CD8-positive, alpha-beta memory T cell (primary cell): ENCODE data around the gene TLR1. TPM values are rescaled to one million over a fixed set of nuclear protein-coding genes. Genes with fewer than 3 reads are reported as not detected.
"Not testable (repeated sequence)": the region's sequence is repeated elsewhere in the genome, so short reads cannot be mapped to it uniquely, and the experiment has no call there.

Experiments
- CTCF ChIA-PET: fragments of 350-600 bp; sonication (Branson Sonifier 250); formaldehyde crosslinking; loops from one replicate; lab custom pipeline; 2021; ENCODE audit warnings: antibody characterized with exemption; lab: Charles Lee
- POLR2A ChIA-PET: fragments of 350-600 bp; sonication (Branson Sonifier 250); formaldehyde crosslinking; loops from one replicate; lab custom pipeline; 2021; ENCODE audit warnings: antibody characterized with exemption; lab: Charles Lee
- DNase-seq, 5 donors: peaks; one replicate each; pipeline versions ENCODE4 v3.0.0 to v3.0.0-alpha.2; 2020 to 2022; ENCODE audit warnings: mixed read lengths in 1 of 5
- H3K27ac ChIP-seq: one replicate; pipeline ENCODE4 v1.7.0; 2013; ENCODE audit warnings: low read depth, mild to moderate bottlenecking, low read length, moderate library complexity
- H3K27me3 ChIP-seq: 2 replicates; pipeline ENCODE4 v1.7.0; 2013; ENCODE audit warnings: low read length, mild to moderate bottlenecking; ENCODE audit not compliant: insufficient read depth, poor library complexity, severe bottlenecking
- H3K36me3 ChIP-seq: 2 replicates; pipeline ENCODE4 v1.7.0; 2013; ENCODE audit warnings: mild to moderate bottlenecking, low read length, moderate library complexity; ENCODE audit not compliant: insufficient read depth
- H3K4me1 ChIP-seq: 2 replicates; pipeline ENCODE4 v1.7.0; 2013; ENCODE audit warnings: mild to moderate bottlenecking, low read length, moderate library complexity; ENCODE audit not compliant: insufficient read depth
- H3K4me3 ChIP-seq: 2 replicates; pipeline ENCODE4 v1.7.0; 2013; ENCODE audit warnings: mild to moderate bottlenecking, low read length
- H3K9me3 ChIP-seq: 2 replicates; pipeline ENCODE4 v1.7.0; 2013; ENCODE audit warnings: mild to moderate bottlenecking, low read length
- H3K27ac Mint-ChIP-seq, 8 donors: one replicate each; pipeline ENCODE4 v1.8.0; 2020 to 2021; ENCODE audit warnings: mixed read lengths in 8 of 8, mild to moderate bottlenecking in 6 of 8, inconsistent platforms in 3 of 8, moderate library complexity in 3 of 8
- H3K27me3 Mint-ChIP-seq, 2 donors: one replicate each; pipeline ENCODE4 v1.8.0; 2020 to 2021; ENCODE audit warnings: mixed read lengths in 2 of 2, mild to moderate bottlenecking in 1 of 2, moderate library complexity in 1 of 2
- H3K36me3 Mint-ChIP-seq, 3 donors: one replicate each; pipeline ENCODE4 v1.8.0; 2020 to 2021; ENCODE audit warnings: mixed read lengths in 3 of 3, inconsistent platforms in 1 of 3, mild to moderate bottlenecking in 1 of 3
- H3K4me1 Mint-ChIP-seq, 3 donors: one replicate each; pipeline ENCODE4 v1.8.0; 2020 to 2021; ENCODE audit warnings: mixed read lengths in 3 of 3, inconsistent platforms in 1 of 3, mild to moderate bottlenecking in 1 of 3
- H3K4me3 Mint-ChIP-seq, 7 donors: one replicate each; pipeline ENCODE4 v1.8.0; 2020 to 2021; ENCODE audit warnings: mixed read lengths in 7 of 7, mild to moderate bottlenecking in 6 of 7, moderate library complexity in 4 of 7, inconsistent platforms in 2 of 7
- H3K9me3 Mint-ChIP-seq, 5 donors: one replicate each; pipeline ENCODE4 v1.8.0; 2020 to 2022; ENCODE audit warnings: mixed read lengths in 5 of 5, mild to moderate bottlenecking in 3 of 5, moderate library complexity in 2 of 5, inconsistent platforms in 1 of 5
- polyA plus RNA-seq: library from polyadenylated mRNA; unstranded; fragments of 300-500 nt; fragmentation: Illumina TruSeq; gene quantifications from one replicate; pipeline ENCODE4 v1.2.3, GENCODE V29; 2021
- total RNA-seq, 2 experiments: library from RNA; stranded (reverse); gene quantifications; one replicate each; pipeline ENCODE4 v1.2.3, GENCODE V29; 2021

Gene TLR1
- total and polyA plus RNA-seq, 3 experiments from 2014 or later: 1.3 to 9.8 (median 2.1) TPM

- H3K27me3 ChIP-seq, H3K4me3 ChIP-seq, DNase-seq, H3K4me1 ChIP-seq, H3K27ac ChIP-seq, H3K27me3 Mint-ChIP-seq, H3K36me3 ChIP-seq, H3K9me3 ChIP-seq, POLR2A ChIA-PET: not testable (repeated sequence)
- Mint-ChIP-seq H3K36me3 (peaks cover 4 to 26% (median 24%) of the 10 kb centered on the region in 3 donors), H3K9me3 (peaks cover 13 to 21% (median 18%) of the 10 kb centered on the region in 5 donors), H3K27ac (peak overlapping the region in 2 of 8 donors; percentile 60 to 95), H3K4me3 (peak overlapping the region in 2 of 7 donors; percentile 83 to 87), H3K4me1 (peaks cover 29 to 44% (median 36%) of the 10 kb centered on the region in 3 donors)
- CTCF ChIA-PET: interaction anchor here (1.3 to 2.8 kb wide), 2 partner anchors 23 to 47 kb away, joined by 3 to 15 read pairs; partner anchors contain the start of gene TLR10
Measured at GRCh38 chr4:38806251-38806650, 1.7 kb upstream of the TLR1 start.

GRCh38 chr4:38805530-38806145 is 1.0 kb upstream of the TLR1 start:
- H3K27ac Mint-ChIP-seq: peak overlapping the region; percentile 36 to 96 (median 89)
- Histone ChIP-seq H3K4me1 (peaks cover 8% of the 10 kb centered on the region), H3K27ac (no peak overlapping the region), H3K9me3 (peaks cover 11% of the 10 kb centered on the region), H3K27me3 (no peaks in the 10 kb centered on the region), H3K36me3 (peaks cover 2% of the 10 kb centered on the region), H3K4me3 (peak overlapping the region; percentile 31)
- DNase-seq: no peak
- H3K4me3 Mint-ChIP-seq: peak overlapping the region; percentile 81 to 92 (median 87)
- peaks cover 18 to 27% (median 24%) of the 10 kb centered on the region in 5 donors for H3K9me3 Mint-ChIP-seq
- peaks cover 10 to 32% (median 30%) of the 10 kb centered on the region in 3 donors for H3K36me3 Mint-ChIP-seq
- no peaks in the 10 kb centered on the region for H3K27me3 Mint-ChIP-seq
- ChIA-PET POLR2A (no interaction called here), CTCF (interaction anchor here (0.6 to 3.9 kb wide), 6 partner anchors 22 to 493 kb away, joined by 3 to 44 read pairs (median 9); partner anchors contain the start of genes TLR10 and TLR6)
- H3K4me1 Mint-ChIP-seq: peaks cover 29 to 44% (median 36%) of the 10 kb centered on the region in 3 donors

GRCh38 chr4:38803833-38804653 is 548 bp downstream of the TLR1 start:
- H3K4me1 ChIP-seq: peaks cover 8% of the 10 kb centered on the region
- no peak overlapping the region for H3K27ac ChIP-seq
- H3K4me3 Mint-ChIP-seq: peak overlapping the region; percentile 83 to 92 (median 87)
- CTCF ChIA-PET: interaction anchor here (0.7 to 3.9 kb wide), 10 partner anchors 8 to 624 kb away, joined by 3 to 44 read pairs (median 4); partner anchors contain the start of genes TLR10 and TLR6
- peaks cover 17% of the 10 kb centered on the region for H3K36me3 ChIP-seq
- H3K4me1 Mint-ChIP-seq: peaks cover 31 to 44% (median 36%) of the 10 kb centered on the region in 3 donors
- no peak for DNase-seq
- H3K27me3 ChIP-seq: no peaks in the 10 kb centered on the region
- H3K9me3 Mint-ChIP-seq: peaks cover 23 to 43% (median 40%) of the 10 kb centered on the region in 5 donors
- H3K27me3 Mint-ChIP-seq: no peaks in the 10 kb centered on the region
- H3K9me3 ChIP-seq: peaks cover 17% of the 10 kb centered on the region
- POLR2A ChIA-PET: interaction anchor here (1.2 kb wide), 1 partner anchor 22 kb away, joined by 3 read pairs; no protein-coding TSS in a partner anchor
- H3K36me3 Mint-ChIP-seq: peaks cover 22 to 48% (median 46%) of the 10 kb centered on the region in 3 donors
- H3K27ac Mint-ChIP-seq: peak overlapping the region; percentile 5 to 96 (median 93)
- H3K4me3 ChIP-seq: peak overlapping the region; percentile 61

- H3K36me3 ChIP-seq: peaks cover 30% of the 10 kb centered on the region
- peaks cover 23 to 53% (median 47%) of the 10 kb centered on the region in 5 donors for H3K9me3 Mint-ChIP-seq
- H3K4me1 ChIP-seq: peaks cover 8% of the 10 kb centered on the region
- H3K36me3 Mint-ChIP-seq: peaks cover 24 to 61% (median 59%) of the 10 kb centered on the region in 3 donors
- peaks cover 24% of the 10 kb centered on the region for H3K9me3 ChIP-seq
- no peak overlapping the region for H3K27ac ChIP-seq
- DNase-seq: no peak
- H3K4me3 ChIP-seq: no peak overlapping the region
- H3K27me3 ChIP-seq: no peaks in the 10 kb centered on the region
- H3K27me3 Mint-ChIP-seq: no peaks in the 10 kb centered on the region
- H3K4me3 Mint-ChIP-seq: peak overlapping the region in 4 of 7 donors; percentile 38 to 92 (median 86)
- CTCF ChIA-PET: interaction anchor here (0.7 to 3.9 kb wide), 3 partner anchors 21 to 71 kb away, joined by 3 to 44 read pairs (median 17); partner anchors contain the start of gene TLR10
- H3K4me1 Mint-ChIP-seq: peaks cover 31 to 44% (median 36%) of the 10 kb centered on the region in 3 donors
- POLR2A ChIA-PET: interaction anchor here (1.2 kb wide), 1 partner anchor 24 kb away, joined by 3 read pairs; no protein-coding TSS in a partner anchor
- H3K27ac Mint-ChIP-seq: peak overlapping the region in 2 of 8 donors; percentile 44 to 56
Measured at GRCh38 chr4:38802561-38803355, 1.8 kb downstream of the TLR1 start.

- Histone ChIP-seq H3K4me3 (no peak overlapping the region), H3K4me1 (peaks cover 7% of the 10 kb centered on the region), H3K9me3 (peaks cover 31% of the 10 kb centered on the region), H3K27me3 (no peaks in the 10 kb centered on the region), H3K27ac (no peak overlapping the region), H3K36me3 (peaks cover 31% of the 10 kb centered on the region)
- peaks cover 31 to 68% (median 62%) of the 10 kb centered on the region in 5 donors for H3K9me3 Mint-ChIP-seq
- ChIA-PET CTCF (interaction anchor here (1.8 to 3.9 kb wide), 3 partner anchors 19 to 621 kb away, joined by 4 to 17 read pairs (median 8); partner anchors contain the start of gene TLR10), POLR2A (no interaction called here)
- H3K36me3 Mint-ChIP-seq: peaks cover 28 to 74% (median 67%) of the 10 kb centered on the region in 3 donors
- H3K27me3 Mint-ChIP-seq: no peaks in the 10 kb centered on the region
- H3K4me3 Mint-ChIP-seq: no peak overlapping the region
- no peak for DNase-seq
- H3K4me1 Mint-ChIP-seq: peaks cover 31 to 40% (median 36%) of the 10 kb centered on the region in 3 donors
- no peak overlapping the region for H3K27ac Mint-ChIP-seq
Measured at GRCh38 chr4:38800961-38801450, 3.6 kb downstream of the TLR1 start.

- no peak overlapping the region for H3K4me3 ChIP-seq
- DNase-seq: no peak
- peaks cover 37% of the 10 kb centered on the region for H3K9me3 ChIP-seq
- H3K4me1 ChIP-seq: peaks cover under 1% of the 10 kb centered on the region
- peaks cover 33 to 75% (median 69%) of the 10 kb centered on the region in 5 donors for H3K9me3 Mint-ChIP-seq
- ChIA-PET POLR2A (no interaction called here), CTCF (interaction anchor here (1.8 to 3.9 kb wide), 3 partner anchors 19 to 620 kb away, joined by 4 to 17 read pairs (median 8); partner anchors contain the start of gene TLR10)
- peaks cover 31% of the 10 kb centered on the region for H3K36me3 ChIP-seq
- peaks cover 25 to 33% (median 30%) of the 10 kb centered on the region in 3 donors for H3K4me1 Mint-ChIP-seq
- H3K27ac Mint-ChIP-seq: no peak overlapping the region
- H3K36me3 Mint-ChIP-seq: peaks cover 30 to 81% (median 70%) of the 10 kb centered on the region in 3 donors
- H3K4me3 Mint-ChIP-seq: no peak overlapping the region
- H3K27ac ChIP-seq: no peak overlapping the region
- no peaks in the 10 kb centered on the region for H3K27me3 ChIP-seq
- H3K27me3 Mint-ChIP-seq: no peaks in the 10 kb centered on the region
Measured at GRCh38 chr4:38800366-38800765, 4.2 kb downstream of the TLR1 start.

GRCh38 chr4:38795087-38795486 is 9.5 kb downstream of the TLR1 start:
- no peak overlapping the region for H3K27ac ChIP-seq
- H3K4me1 ChIP-seq: no peaks in the 10 kb centered on the region
- POLR2A ChIA-PET: no interaction called here
- H3K27me3 Mint-ChIP-seq: no peaks in the 10 kb centered on the region
- peaks cover 26% of the 10 kb centered on the region for H3K9me3 ChIP-seq
- CTCF ChIA-PET: interaction anchor here (0.7 to 2.6 kb wide), 3 partner anchors 9 to 1063 kb away, joined by 3 to 9 read pairs (median 6); partner anchors contain the start of genes TLR1 and TLR10
- H3K4me1 Mint-ChIP-seq: peaks cover 0 to 2% (median 0%) of the 10 kb centered on the region in 3 donors
- H3K4me3 Mint-ChIP-seq: no peak overlapping the region
- peaks cover 28 to 90% (median 72%) of the 10 kb centered on the region in 5 donors for H3K9me3 Mint-ChIP-seq
- H3K27me3 ChIP-seq: no peaks in the 10 kb centered on the region
- H3K36me3 ChIP-seq: peaks cover 23% of the 10 kb centered on the region
- H3K4me3 ChIP-seq: no peak overlapping the region
- DNase-seq: no peak
- H3K36me3 Mint-ChIP-seq: peaks cover 17 to 68% (median 32%) of the 10 kb centered on the region in 3 donors
- no peak overlapping the region for H3K27ac Mint-ChIP-seq
